ENCODE data around the gene COL4A4.

The COL4A4 gene

GRCh38 chr2:226983895-226984749 is 179.9 kb downstream of the COL4A4 start:
- H3K4me1 ChIP-seq (ENCODE audit: control insufficient read depth, insufficient read depth, low read length, poor library complexity, severe bottlenecking) = peaks cover 9% of the 10 kb centered on the region
- no peak overlapping the region for H3K4me3 ChIP-seq (ENCODE audit: extremely low read depth, insufficient read depth, low read length, poor library complexity, severe bottlenecking)
- H3K27ac ChIP-seq (ENCODE audit: low read depth, low read length, severe bottlenecking) = no peak overlapping the region
- no peaks in the 10 kb centered on the region for H3K36me3 ChIP-seq (ENCODE audit: control insufficient read depth, insufficient read depth, low read length)
- H3K9me3 ChIP-seq (ENCODE audit: control insufficient read depth, low read length) = no peaks in the 10 kb centered on the region
- WGBS, 2 experiments (ENCODE audit: insufficient coverage in 2 of 2) = 92% methylated on average over 8 to 9 of the region's 12 CpGs

GRCh38 chr2:226981791-226982326 is 182.1 kb downstream of the COL4A4 start:
- no peak overlapping the region for H3K27ac ChIP-seq (ENCODE audit: low read depth, low read length, severe bottlenecking)
- no peak overlapping the region for H3K4me3 ChIP-seq (ENCODE audit: extremely low read depth, insufficient read depth, low read length, poor library complexity, severe bottlenecking)
- no peaks in the 10 kb centered on the region for H3K36me3 ChIP-seq (ENCODE audit: control insufficient read depth, insufficient read depth, low read length)
- no peaks in the 10 kb centered on the region for H3K9me3 ChIP-seq (ENCODE audit: control insufficient read depth, low read length)
- H3K4me1 ChIP-seq (ENCODE audit: control insufficient read depth, insufficient read depth, low read length, poor library complexity, severe bottlenecking) = peaks cover 9% of the 10 kb centered on the region
- 63 to 88% methylated on average over 2 of the region's 3 CpGs for WGBS, 2 experiments (ENCODE audit: insufficient coverage in 2 of 2)

DNA sequence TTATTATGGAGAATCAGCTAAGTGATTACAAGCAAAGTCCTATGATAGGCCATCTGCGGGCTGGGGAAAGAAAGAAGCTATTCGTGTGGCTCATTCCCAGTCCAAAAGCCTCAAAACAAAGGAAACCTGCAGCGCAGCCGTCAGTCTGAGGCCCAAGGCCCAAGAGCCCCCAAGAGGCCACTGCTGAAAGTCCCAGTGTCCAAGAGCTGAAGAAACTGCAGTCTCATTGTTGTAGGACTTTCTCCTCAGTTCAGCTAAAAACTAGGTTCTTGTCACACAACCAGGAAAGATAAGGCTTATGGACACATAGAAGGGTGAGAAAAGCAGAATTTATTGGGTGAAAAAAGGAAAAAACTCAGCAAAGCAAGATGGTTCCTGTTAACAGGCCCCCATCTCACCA is 185.0 kb downstream of the COL4A4 start:
- Histone ChIP-seq H3K9me3 (ENCODE audit: control insufficient read depth, low read length) (no peaks in the 10 kb centered on the region), H3K36me3 (ENCODE audit: control insufficient read depth, insufficient read depth, low read length) (no peaks in the 10 kb centered on the region), H3K4me1 (ENCODE audit: control insufficient read depth, insufficient read depth, low read length, poor library complexity, severe bottlenecking) (no peaks in the 10 kb centered on the region), H3K27ac (ENCODE audit: low read depth, low read length, severe bottlenecking) (no peak overlapping the region), H3K4me3 (ENCODE audit: extremely low read depth, insufficient read depth, low read length, poor library complexity, severe bottlenecking) (no peak overlapping the region)
- WGBS, 2 experiments (ENCODE audit: insufficient coverage in 2 of 2) = 87 to 95% methylated on average over 4 of the region's 4 CpGs

DNA sequence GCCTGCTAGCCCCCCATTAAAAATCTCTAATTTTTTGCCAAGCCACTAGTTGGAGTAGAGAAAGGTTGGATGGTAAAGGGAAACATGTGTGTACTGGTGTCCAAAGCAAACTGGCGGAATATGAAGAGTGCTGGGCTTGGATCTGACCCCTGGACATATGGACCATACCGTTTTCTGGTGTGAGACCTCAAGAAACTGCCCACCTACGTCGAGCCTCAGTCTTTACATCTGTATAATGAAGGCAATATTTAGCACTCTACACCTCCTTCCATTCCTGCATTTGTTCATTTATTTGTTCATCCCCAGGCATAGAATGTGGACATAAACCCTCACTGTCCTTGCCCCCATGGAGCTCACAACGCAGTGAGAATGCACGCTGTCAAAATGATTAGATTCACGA is 185.7 kb downstream of the COL4A4 start:
- no peak overlapping the region for H3K4me3 ChIP-seq (ENCODE audit: extremely low read depth, insufficient read depth, low read length, poor library complexity, severe bottlenecking)
- no peak overlapping the region for H3K27ac ChIP-seq (ENCODE audit: low read depth, low read length, severe bottlenecking)
- H3K36me3 ChIP-seq (ENCODE audit: control insufficient read depth, insufficient read depth, low read length) = no peaks in the 10 kb centered on the region
- no peaks in the 10 kb centered on the region for H3K9me3 ChIP-seq (ENCODE audit: control insufficient read depth, low read length)
- WGBS, 2 experiments (ENCODE audit: insufficient coverage in 2 of 2) = 92 to 95% methylated on average over 6 to 7 of the region's 7 CpGs
- H3K4me1 ChIP-seq (ENCODE audit: control insufficient read depth, insufficient read depth, low read length, poor library complexity, severe bottlenecking) = no peaks in the 10 kb centered on the region

DNA sequence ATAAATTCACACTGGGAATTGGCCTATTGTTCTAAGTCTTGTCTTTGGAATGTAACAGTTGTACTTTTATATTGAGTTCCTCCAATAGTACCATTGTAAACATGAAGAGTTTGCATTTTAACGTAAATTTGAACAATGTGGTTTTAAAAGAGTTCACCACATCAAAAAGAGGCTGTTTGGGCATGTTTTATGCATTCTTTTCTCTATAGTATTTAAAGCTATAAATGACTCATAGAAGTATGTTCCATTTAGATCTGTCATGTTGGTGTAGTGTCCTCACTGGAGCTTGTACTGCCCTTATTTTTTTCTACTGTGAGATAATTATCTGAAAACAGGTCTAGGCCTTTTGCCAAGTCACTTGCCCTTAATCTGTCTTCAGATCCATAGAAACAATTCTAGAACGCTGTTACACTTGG is 186.2 kb downstream of the COL4A4 start:
- Histone ChIP-seq H3K36me3 (ENCODE audit: control insufficient read depth, insufficient read depth, low read length) (no peaks in the 10 kb centered on the region), H3K4me3 (ENCODE audit: extremely low read depth, insufficient read depth, low read length, poor library complexity, severe bottlenecking) (no peak overlapping the region), H3K27ac (ENCODE audit: low read depth, low read length, severe bottlenecking) (no peak overlapping the region), H3K9me3 (ENCODE audit: control insufficient read depth, low read length) (no peaks in the 10 kb centered on the region), H3K4me1 (ENCODE audit: control insufficient read depth, insufficient read depth, low read length, poor library complexity, severe bottlenecking) (no peaks in the 10 kb centered on the region)
- 86 to 89% methylated on average over 1 of the region's 2 CpGs for WGBS, 2 experiments (ENCODE audit: insufficient coverage in 2 of 2)

GRCh38 chr2:226973816-226974215 is 190.2 kb downstream of the COL4A4 start:
- H3K4me3 ChIP-seq (ENCODE audit: extremely low read depth, insufficient read depth, low read length, poor library complexity, severe bottlenecking) = no peak overlapping the region
- H3K27ac ChIP-seq (ENCODE audit: low read depth, low read length, severe bottlenecking) = no peak overlapping the region
- no peaks in the 10 kb centered on the region for H3K4me1 ChIP-seq (ENCODE audit: control insufficient read depth, insufficient read depth, low read length, poor library complexity, severe bottlenecking)
- WGBS, 2 experiments (ENCODE audit: insufficient coverage in 2 of 2) = 82 to 88% methylated on average over 6 to 8 of the region's 10 CpGs
- H3K36me3 ChIP-seq (ENCODE audit: control insufficient read depth, insufficient read depth, low read length) = no peaks in the 10 kb centered on the region
- H3K9me3 ChIP-seq (ENCODE audit: control insufficient read depth, low read length) = no peaks in the 10 kb centered on the region

DNA sequence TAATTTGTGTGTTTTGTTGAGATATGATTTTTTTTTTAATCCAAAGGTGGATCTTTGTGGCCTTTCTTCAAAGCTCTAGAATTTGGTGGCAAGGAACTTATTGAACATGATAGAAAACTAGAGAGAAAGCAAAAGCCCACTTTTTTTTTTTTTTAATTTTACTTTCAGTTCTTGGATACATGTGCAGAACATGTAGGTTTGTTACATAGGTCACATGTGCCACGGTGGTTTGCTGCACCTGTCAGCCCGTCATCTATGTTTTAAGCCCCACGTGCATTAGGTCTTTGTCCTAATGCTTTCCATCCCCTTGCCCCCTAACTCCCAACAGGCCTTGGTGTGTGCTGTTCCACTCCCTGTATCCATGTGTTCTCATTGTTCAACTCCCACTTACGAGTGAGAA is 192.2 kb downstream of the COL4A4 start:
- Histone ChIP-seq H3K9me3 (ENCODE audit: control insufficient read depth, low read length) (no peaks in the 10 kb centered on the region), H3K27ac (ENCODE audit: low read depth, low read length, severe bottlenecking) (no peak overlapping the region), H3K4me1 (ENCODE audit: control insufficient read depth, insufficient read depth, low read length, poor library complexity, severe bottlenecking) (no peaks in the 10 kb centered on the region), H3K36me3 (ENCODE audit: control insufficient read depth, insufficient read depth, low read length) (no peaks in the 10 kb centered on the region), H3K4me3 (ENCODE audit: extremely low read depth, insufficient read depth, low read length, poor library complexity, severe bottlenecking) (no peak overlapping the region)
- WGBS, 2 experiments (ENCODE audit: insufficient coverage in 2 of 2) = 97 to 100% methylated on average over 2 to 3 of the region's 4 CpGs

- WGBS, 2 experiments (ENCODE audit: insufficient coverage in 2 of 2) = 95 to 100% methylated on average over 4 of the region's 6 CpGs
- H3K4me1 ChIP-seq (ENCODE audit: control insufficient read depth, insufficient read depth, low read length, poor library complexity, severe bottlenecking) = no peaks in the 10 kb centered on the region
- H3K27ac ChIP-seq (ENCODE audit: low read depth, low read length, severe bottlenecking) = no peak overlapping the region
- H3K9me3 ChIP-seq (ENCODE audit: control insufficient read depth, low read length) = no peaks in the 10 kb centered on the region
- no peak overlapping the region for H3K4me3 ChIP-seq (ENCODE audit: extremely low read depth, insufficient read depth, low read length, poor library complexity, severe bottlenecking)
- H3K36me3 ChIP-seq (ENCODE audit: control insufficient read depth, insufficient read depth, low read length) = no peaks in the 10 kb centered on the region
These were observed 192.9 kb downstream of the COL4A4 start for GRCh38 chr2:226971084-226971483.

DNA sequence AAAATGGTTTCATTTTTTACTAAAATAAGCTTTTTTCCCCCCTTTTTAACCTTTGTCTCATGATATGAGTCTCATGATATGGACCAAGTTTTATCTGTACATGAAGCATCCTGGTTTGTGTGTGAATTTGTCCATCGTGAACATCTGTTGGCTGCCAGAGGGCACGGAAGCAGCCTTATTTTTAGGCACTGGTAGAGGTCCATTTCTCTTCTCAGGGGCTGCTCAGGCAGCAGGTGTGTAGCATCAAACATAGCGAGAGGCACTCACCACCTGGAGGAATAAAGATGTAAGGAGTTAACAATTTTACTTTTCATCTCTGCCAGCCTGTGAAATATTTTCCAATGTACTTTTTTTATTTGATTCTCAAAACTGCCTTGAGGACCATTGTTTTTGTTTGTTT is 193.6 kb downstream of the COL4A4 start:
- no peak overlapping the region for H3K4me3 ChIP-seq (ENCODE audit: extremely low read depth, insufficient read depth, low read length, poor library complexity, severe bottlenecking)
- H3K36me3 ChIP-seq (ENCODE audit: control insufficient read depth, insufficient read depth, low read length) = no peaks in the 10 kb centered on the region
- no peaks in the 10 kb centered on the region for H3K4me1 ChIP-seq (ENCODE audit: control insufficient read depth, insufficient read depth, low read length, poor library complexity, severe bottlenecking)
- no peaks in the 10 kb centered on the region for H3K9me3 ChIP-seq (ENCODE audit: control insufficient read depth, low read length)
- no peak overlapping the region for H3K27ac ChIP-seq (ENCODE audit: low read depth, low read length, severe bottlenecking)
- WGBS, 2 experiments (ENCODE audit: insufficient coverage in 2 of 2) = 87 to 88% methylated on average over 2 of the region's 3 CpGs

GRCh38 chr2:226969417-226970080 is 194.5 kb downstream of the COL4A4 start:
- 83 to 100% methylated on average over 2 of the region's 6 CpGs for WGBS, 2 experiments (ENCODE audit: insufficient coverage in 2 of 2)
- Histone ChIP-seq H3K9me3 (ENCODE audit: control insufficient read depth, low read length) (no peaks in the 10 kb centered on the region), H3K27ac (ENCODE audit: low read depth, low read length, severe bottlenecking) (no peak overlapping the region), H3K4me1 (ENCODE audit: control insufficient read depth, insufficient read depth, low read length, poor library complexity, severe bottlenecking) (peaks cover under 1% of the 10 kb centered on the region), H3K36me3 (ENCODE audit: control insufficient read depth, insufficient read depth, low read length) (no peaks in the 10 kb centered on the region), H3K4me3 (ENCODE audit: extremely low read depth, insufficient read depth, low read length, poor library complexity, severe bottlenecking) (no peak overlapping the region)

DNA sequence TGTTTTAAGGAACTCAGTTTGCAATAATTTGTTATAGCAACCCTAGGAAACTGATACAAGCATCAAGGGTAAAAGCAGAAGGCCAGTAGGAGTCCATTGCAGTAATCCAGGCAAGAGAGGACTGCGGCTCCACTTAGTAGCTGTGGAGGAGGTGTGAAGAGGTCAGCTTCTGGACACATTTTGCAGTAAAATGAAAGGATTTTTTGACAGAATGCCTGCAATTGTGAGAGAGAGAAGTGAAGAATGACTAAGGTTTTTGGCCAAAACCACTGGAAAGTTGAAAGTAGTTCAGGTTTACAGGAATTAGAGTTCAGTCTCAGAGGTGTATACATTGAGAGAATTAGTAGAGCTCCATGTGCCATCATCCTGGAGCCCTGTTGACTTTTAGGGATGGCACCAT is 198.6 kb downstream of the COL4A4 start:
- Histone ChIP-seq H3K27ac (ENCODE audit: low read depth, low read length, severe bottlenecking) (no peak overlapping the region), H3K9me3 (ENCODE audit: control insufficient read depth, low read length) (no peaks in the 10 kb centered on the region), H3K36me3 (ENCODE audit: control insufficient read depth, insufficient read depth, low read length) (no peaks in the 10 kb centered on the region), H3K4me1 (ENCODE audit: control insufficient read depth, insufficient read depth, low read length, poor library complexity, severe bottlenecking) (peaks cover 14% of the 10 kb centered on the region), H3K4me3 (ENCODE audit: extremely low read depth, insufficient read depth, low read length, poor library complexity, severe bottlenecking) (no peak overlapping the region)
- 91 to 100% methylated on average over 1 of the region's 1 CpG for WGBS, 2 experiments (ENCODE audit: insufficient coverage in 2 of 2)
